Measurements from ENCODE around the gene RFX7. TPM values are rescaled to one million over a fixed set of nuclear protein-coding genes. Genes with fewer than 3 reads are reported as not detected.

Gene RFX7
- total and polyA plus RNA-seq, 2 of the 8 experiments (the other 6 are each of a cell fraction or from before 2014, with no cell fraction given): 10.4 to 40.9 TPM

DNA sequence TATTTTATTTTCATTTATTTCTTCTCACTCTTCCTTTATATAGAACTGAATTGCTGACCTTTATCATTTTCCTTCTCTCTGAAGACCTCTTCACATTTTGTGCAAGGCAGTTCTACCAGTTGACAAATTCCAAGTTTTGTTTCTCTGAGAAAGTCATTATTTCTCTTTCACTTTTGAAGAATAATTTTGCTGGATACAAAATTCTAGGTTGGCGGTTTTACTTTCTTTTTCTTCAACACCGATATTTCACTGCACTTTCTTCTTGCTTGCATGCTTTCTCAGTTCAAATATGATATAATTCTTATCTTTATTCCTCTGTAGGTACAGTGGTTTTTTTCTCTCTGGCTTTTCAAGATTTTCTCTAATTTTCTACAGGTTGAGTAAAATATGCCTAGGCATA, 15.9 kb downstream of the RFX7 start:
- Histone ChIP-seq H3K79me2 (ENCODE audit: control insufficient read depth in 1 of 2, insufficient read depth in 2 of 2, low read length in 2 of 2) (peaks cover 3 to 100% of the 10 kb centered on the region in 2 experiments), H3K27ac (ENCODE audit: low read depth, low read length) (no peak overlapping the region), H2BK15ac (ENCODE audit: low read length) (no peak overlapping the region), H2BK5ac (ENCODE audit: low read depth, low read length) (no peak overlapping the region), H2AFZ (ENCODE audit: low read length) (no peak overlapping the region), H3K4ac (replicated peaks; ENCODE audit: insufficient read length, low read depth, low read length) (no peak overlapping the region), H3K14ac (ENCODE audit: insufficient read length) (no peak overlapping the region), H2BK20ac (ENCODE audit: low read length) (no peak overlapping the region), H3K36me3 (ENCODE audit: control insufficient read depth in 2 of 4, insufficient read depth in 4 of 4, low read length in 3 of 4) (peaks cover 2 to 41% (median 18%) of the 10 kb centered on the region in 4 experiments; a peak in 6 of 8 replicates), H4K5ac (ENCODE audit: insufficient read length, low read depth, low read length) (no peak overlapping the region), H3K9me3 (ENCODE audit: insufficient read depth in 2 of 2, low read depth in 1 of 2, low read length in 1 of 2) (peaks cover 32 to 34% of the 10 kb centered on the region in 2 experiments), H2BK12ac (ENCODE audit: low read depth, low read length) (no peak overlapping the region), H3K27me3 (replicated peaks in 1 of 4; ENCODE audit: control insufficient read depth in 3 of 4, extremely low read depth in 1 of 4, insufficient read depth in 3 of 4, low read length in 3 of 4) (no peaks in the 10 kb centered on the region), H3K23ac (ENCODE audit: insufficient read length) (no peak overlapping the region), H3K4me2 (ENCODE audit: insufficient read depth in 1 of 2, low read depth in 2 of 2, low read length in 2 of 2) (no peak overlapping the region), H4K20me1 (replicated peaks in 1 of 2; ENCODE audit: control insufficient read depth in 1 of 2, insufficient read depth in 2 of 2, low read length in 2 of 2) (no peaks in the 10 kb centered on the region), H3K56ac (replicated peaks; ENCODE audit: insufficient read length, low read depth, low read length) (no peak overlapping the region), H3K4me3 (ENCODE audit: extremely low read depth in 1 of 4, insufficient read depth in 2 of 4, low read depth in 3 of 4, low read length in 4 of 4) (no peak overlapping the region), H3K4me1 (replicated peaks in 1 of 4; ENCODE audit: control insufficient read depth in 3 of 4, insufficient read depth in 4 of 4, low read length in 3 of 4) (peaks cover 0 to 5% (median 0%) of the 10 kb centered on the region in 4 experiments; a peak in 1 of 7 replicates), H3K23me2 (ENCODE audit: low read depth, low read length) (no peaks in the 10 kb centered on the region), H3K9ac (replicated peaks in 1 of 4; ENCODE audit: extremely low read depth in 1 of 4, low read depth in 3 of 4, low read length in 3 of 4) (no peak overlapping the region), H4K91ac (replicated peaks; ENCODE audit: insufficient read length, low read length) (no peak overlapping the region), H3K79me1 (ENCODE audit: low read depth, low read length) (no peaks in the 10 kb centered on the region), H2AK5ac (ENCODE audit: low read depth, low read length) (no peak overlapping the region), H4K8ac (ENCODE audit: extremely low read depth, insufficient read depth, low read length) (no peak overlapping the region), H2BK120ac (replicated peaks; ENCODE audit: low read depth, low read length) (no peak overlapping the region), H3K18ac (ENCODE audit: extremely low read depth, low read length) (no peak overlapping the region)
- 93% methylated on average over 2 of the region's 2 CpGs; no CpG with 5 or more reads in 1 of the 2 experiments for WGBS, 2 experiments (ENCODE audit: extremely low coverage in 1 of 2, insufficient coverage in 1 of 2, insufficient read length in 1 of 2, insufficient replicate concordance in 2 of 2, low coverage in 1 of 2, low lambda C conversion rate in 2 of 2, missing lambda C conversion rate in 1 of 2)
- DNase-seq (ENCODE audit: low read depth in 1 of 2, low spot score in 2 of 2): no peak
- CTCF ChIA-PET (ENCODE audit: partially characterized antibody): no interaction called here
- no peak for FAIRE-seq
- TF ChIP-seq BRCA1 (IDR thresholded peaks at IDR 0.05; ENCODE audit: low read depth, low read length): no peak
- TF ChIP-seq CHD1 (IDR thresholded peaks at IDR 0.05; ENCODE audit: low read depth, low read length): no peak
- no peak for TF ChIP-seq CEBPB (IDR thresholded peaks at IDR 0.05; ENCODE audit: low read depth, low read length)
- TF ChIP-seq PHF8 (conservative IDR thresholded peaks at IDR 0.05; ENCODE audit: low read depth, low read length): no peak
- no peak for TF ChIP-seq SIX5 (IDR thresholded peaks at IDR 0.05; ENCODE audit: low read depth, low read length)
- no peak for TF ChIP-seq TAF7 (optimal IDR thresholded peaks at IDR 0.05; ENCODE audit: borderline replicate concordance, low read depth, low read length)
- TF ChIP-seq TBP (IDR thresholded peaks at IDR 0.05; ENCODE audit: low read depth, low read length): no peak
- TF ChIP-seq, protein P1, sequence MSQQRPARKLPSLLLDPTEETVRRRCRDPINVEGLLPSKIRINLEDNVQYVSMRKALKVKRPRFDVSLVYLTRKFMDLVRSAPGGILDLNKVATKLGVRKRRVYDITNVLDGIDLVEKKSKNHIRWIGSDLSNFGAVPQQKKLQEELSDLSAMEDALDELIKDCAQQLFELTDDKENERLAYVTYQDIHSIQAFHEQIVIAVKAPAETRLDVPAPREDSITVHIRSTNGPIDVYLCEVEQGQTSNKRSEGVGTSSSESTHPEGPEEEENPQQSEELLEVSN (IDR thresholded peaks at IDR 0.05): no peak
- TF ChIP-seq, protein P2, sequence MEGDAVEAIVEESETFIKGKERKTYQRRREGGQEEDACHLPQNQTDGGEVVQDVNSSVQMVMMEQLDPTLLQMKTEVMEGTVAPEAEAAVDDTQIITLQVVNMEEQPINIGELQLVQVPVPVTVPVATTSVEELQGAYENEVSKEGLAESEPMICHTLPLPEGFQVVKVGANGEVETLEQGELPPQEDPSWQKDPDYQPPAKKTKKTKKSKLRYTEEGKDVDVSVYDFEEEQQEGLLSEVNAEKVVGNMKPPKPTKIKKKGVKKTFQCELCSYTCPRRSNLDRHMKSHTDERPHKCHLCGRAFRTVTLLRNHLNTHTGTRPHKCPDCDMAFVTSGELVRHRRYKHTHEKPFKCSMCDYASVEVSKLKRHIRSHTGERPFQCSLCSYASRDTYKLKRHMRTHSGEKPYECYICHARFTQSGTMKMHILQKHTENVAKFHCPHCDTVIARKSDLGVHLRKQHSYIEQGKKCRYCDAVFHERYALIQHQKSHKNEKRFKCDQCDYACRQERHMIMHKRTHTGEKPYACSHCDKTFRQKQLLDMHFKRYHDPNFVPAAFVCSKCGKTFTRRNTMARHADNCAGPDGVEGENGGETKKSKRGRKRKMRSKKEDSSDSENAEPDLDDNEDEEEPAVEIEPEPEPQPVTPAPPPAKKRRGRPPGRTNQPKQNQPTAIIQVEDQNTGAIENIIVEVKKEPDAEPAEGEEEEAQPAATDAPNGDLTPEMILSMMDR (IDR thresholded peaks at IDR 0.05; ENCODE audit: control extremely low read depth in 1 of 3, insufficient read depth in 1 of 3, low read depth in 1 of 3, low read length in 3 of 3): no peak
- POLR2A ChIA-PET (ENCODE audit: partially characterized antibody): interaction anchor here (1.3 kb wide), 1 partner anchor 15 kb away, joined by 3 read pairs; no protein-coding TSS in a partner anchor

Measured in H1 (cell line).